GM21717 (cell line): Measurements from ENCODE around the gene FBXL15.

Experiments used
- ATAC-seq: cut with Tn5 transposase; IDR thresholded peaks from one replicate; pipeline ENCODE4 v1.9.1; 2021; ENCODE audit warnings: mild to moderate bottlenecking, moderate library complexity; ENCODE audit not compliant: unreplicated experiment

Gene FBXL15

DNA sequence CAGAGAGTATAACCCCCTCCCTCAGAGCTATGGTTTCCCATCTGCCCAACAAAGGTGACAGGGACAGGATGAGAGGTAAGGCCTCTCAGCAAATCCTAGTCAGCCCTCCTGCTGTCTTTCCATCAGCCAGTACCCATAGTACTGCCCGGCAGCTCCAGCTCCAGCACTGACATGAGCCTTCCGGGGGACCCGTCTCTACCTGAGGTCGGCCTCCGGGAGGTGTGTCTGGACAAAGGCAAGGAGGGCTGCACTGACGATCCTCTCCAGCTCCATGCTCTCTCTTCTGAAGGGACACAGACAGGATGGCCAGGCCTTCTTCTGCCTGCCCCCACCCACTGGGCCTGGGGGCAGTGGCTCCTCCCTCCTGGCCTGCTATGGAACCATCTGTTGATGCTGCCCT, 4.3 kb downstream of the FBXL15 start:
- no peak for ATAC-seq

DNA sequence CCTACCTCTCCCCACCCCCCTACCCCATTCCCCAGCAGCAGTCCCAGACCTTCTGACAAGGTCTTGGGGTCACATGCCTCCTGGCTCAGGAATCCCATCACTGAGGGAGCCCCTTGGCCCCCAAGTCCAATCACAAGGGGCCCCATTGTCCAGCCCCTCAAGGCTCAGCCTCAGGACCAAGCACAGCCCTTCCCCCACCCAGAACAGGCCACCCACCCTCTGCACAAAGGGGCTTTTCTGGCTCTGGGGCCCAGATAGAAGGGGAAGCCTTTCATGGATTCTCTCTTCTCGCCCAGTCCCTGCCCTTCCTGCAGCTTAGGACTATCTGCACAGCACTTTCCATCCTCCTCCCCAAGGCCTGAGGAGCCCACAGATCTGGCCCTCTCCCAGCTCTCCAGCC, 4.8 kb downstream of the FBXL15 start:
- no peak for ATAC-seq

DNA sequence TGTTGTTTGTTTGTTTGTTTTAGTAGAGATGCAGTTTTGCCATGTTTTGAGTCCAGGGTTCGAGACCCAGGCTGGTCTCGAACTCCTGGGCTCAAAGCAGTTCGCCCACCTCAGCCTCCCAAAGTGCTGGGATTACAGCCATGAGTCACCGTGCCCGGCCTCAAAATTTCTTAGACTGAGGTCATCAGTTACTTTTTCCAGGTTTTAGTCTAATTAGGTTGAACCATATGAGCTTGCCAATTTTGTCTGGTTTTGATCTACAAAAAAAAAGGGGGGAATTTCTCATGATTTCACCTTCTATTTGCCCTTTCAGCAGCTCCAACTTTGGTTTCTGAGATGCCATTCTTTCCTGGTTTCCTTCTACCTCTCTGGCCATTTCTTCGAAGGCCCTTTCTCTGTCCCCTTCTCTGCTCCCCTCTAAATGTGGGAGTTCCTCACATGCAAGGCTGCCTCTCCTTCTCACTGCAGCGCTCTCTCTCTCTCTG, 6.2 kb downstream of the FBXL15 start:
- ATAC-seq, result no peak

DNA sequence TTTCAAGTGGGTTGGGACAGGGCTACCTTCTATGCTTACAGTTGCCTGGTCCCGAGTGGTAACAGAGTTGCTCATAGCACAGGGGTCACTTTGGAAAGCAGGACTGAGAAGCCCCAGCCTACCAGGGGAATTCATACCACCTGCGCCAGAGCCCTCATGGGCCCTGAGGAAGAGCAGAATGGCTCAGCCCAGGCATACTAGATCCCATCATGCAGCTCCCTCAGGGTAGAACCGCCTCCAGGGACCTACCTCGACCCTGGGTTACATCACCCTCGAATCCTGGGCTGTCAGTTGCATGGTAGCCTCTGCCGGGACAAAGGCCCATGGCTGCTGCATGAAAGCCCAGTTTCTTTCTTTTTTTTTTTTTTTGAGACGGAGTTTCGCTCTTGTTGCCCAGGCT, 8.8 kb downstream of the FBXL15 start:
- ATAC-seq, result no peak

DNA sequence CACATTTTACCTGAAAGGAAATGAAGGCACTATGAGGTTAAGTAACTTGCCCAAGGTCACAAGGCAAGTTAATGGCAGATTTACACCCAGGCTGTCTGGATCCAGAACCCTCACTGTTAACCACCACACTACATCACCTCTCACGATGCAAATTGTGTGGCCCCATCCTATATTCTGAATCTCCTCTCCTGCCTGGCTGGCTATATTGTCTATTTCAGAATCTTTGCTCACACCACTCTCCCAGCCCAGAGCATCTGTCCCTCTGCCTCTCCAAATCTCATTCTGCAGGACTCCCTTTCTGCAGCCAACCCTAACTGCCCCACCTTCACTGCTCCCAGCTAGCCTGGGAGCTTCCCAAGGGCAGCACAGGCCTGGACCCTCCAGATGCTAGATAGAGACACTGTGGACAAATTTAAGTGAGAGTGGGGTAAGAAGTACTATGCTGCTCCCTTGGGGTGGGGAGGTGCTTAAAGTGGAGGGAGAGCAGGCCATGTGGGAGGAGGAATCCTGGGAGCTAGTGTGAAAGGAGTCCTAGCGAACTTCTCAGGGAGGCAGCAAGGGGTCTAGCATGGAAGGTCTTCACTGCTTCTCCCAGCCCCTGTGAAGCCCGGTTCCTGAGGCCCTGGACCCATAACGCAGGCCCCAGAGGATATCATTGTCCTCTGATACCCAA, 11.0 kb downstream of the FBXL15 start:
- no peak for ATAC-seq

DNA sequence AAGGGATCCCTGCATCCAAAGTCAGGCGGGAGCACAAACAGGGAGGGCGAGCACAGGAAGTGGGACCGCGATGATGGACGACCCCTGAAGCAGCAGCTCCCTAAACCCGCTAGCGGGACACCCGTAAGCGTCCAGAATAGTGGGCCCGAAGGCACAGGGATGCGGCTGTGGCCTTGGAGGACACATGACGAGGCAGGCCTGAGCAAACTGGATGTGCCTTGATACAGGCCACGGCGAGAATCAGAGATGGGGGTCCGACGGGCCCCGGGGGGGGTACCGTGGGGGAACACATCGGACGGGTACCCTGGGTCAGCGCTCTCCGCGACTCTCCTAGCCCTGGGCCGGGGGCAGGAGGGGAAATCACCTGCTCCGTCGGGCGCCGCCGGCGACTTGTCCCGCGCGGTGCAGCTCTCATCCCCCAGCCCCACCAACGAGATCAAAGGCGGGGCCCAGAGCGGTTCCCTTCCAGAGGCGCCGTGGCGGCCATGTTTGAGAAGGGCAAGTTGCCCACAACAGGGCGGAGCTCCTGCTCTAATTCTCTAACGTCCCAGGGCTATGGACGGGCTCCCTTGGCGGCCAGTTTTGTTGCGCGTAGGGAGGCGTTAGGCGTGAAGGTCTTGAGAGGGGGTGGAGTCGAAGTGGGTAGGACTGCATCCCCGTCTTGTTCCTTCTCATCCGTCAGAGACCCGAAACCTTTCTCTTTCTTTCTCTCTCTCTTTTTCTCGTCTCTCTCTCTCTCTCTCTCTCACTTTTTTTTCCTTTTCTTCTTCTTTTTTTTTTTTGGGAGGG, 11.7 kb downstream of the FBXL15 start, which contains the start of gene CUEDC2:
Gene CUEDC2, minus strand, starts transcription at position 413 of the 789 bp plus-strand sequence. CDS start 7,386 bp downstream, outside the sequence.
- ATAC-seq, result peak; percentile 77

DNA sequence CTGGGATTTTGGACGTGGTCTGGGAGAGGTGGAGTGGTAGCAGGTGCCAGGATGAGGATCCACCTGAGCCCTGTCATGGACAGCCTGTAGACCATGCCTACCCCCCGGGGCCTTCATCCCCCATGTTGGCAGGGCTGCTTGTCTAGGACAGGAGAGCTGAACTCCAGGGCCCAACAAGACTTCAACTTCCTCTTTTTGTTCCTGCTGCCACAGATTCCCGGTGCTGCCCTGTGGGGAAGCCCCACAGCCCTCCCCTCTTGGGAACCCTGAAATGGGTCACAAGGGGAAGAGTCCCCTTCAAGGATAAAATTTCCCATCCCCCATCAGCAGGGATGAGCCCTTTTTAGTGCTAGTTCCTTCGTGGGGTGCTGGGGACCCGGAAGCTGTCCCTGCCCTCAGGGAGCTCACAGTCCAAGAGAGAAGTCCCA, 13.0 kb downstream of the FBXL15 start:
- ATAC-seq, result no peak

DNA sequence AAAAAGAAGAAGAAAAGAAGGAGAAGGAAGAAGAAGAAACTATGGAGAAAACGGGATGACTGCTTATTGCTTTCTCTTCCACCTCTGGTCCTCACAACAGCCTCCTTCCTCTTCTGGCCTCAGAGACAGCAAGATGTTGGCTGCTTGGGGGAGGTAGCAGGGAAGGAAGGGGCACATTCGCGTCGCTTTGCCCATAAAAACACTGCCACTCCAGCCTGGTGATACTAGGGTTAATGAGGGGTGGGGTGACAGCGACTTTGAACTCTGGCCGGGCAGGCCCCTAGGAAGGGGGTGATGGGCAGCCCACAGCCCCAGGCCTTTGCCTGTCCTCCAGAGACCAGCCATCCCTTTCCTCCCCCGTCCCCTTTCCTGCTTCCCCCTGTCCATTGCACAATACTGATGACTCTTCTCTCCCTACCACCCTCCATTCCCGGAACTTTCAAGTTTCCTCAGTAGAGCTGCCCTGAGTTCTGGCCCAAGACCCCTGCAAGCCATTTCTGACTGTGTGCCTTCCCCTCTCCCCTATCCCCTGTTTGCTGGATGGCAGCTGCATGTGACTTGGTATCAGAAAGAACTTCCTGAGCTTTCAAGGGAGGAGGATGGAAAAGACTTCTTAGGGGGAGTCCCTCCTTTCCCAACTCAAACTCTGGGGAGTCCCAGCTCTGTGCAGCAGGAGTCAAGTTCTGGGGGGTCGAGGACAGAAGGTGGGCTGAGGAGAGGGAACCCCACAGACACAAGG, 13.9 kb downstream of the FBXL15 start:
- ATAC-seq, result no peak

DNA sequence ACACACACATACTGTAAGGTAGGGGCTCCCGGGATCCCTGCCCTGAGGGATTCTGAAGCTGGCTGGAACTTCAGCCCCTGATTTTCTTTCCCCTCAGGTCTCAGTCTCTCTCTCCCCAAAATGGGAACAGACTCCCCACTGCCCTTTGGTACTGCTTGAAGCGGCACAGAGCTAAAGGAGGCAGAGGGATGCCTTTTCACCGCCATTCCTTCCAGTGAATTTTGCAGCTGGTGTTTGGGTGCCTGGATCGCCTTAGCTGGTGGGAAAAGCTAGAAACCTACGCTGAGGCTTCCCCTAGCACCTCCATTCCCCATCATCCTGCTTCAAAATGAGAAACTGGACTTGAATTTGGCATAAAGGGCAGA, 14.5 kb downstream of the FBXL15 start:
- no peak for ATAC-seq

DNA sequence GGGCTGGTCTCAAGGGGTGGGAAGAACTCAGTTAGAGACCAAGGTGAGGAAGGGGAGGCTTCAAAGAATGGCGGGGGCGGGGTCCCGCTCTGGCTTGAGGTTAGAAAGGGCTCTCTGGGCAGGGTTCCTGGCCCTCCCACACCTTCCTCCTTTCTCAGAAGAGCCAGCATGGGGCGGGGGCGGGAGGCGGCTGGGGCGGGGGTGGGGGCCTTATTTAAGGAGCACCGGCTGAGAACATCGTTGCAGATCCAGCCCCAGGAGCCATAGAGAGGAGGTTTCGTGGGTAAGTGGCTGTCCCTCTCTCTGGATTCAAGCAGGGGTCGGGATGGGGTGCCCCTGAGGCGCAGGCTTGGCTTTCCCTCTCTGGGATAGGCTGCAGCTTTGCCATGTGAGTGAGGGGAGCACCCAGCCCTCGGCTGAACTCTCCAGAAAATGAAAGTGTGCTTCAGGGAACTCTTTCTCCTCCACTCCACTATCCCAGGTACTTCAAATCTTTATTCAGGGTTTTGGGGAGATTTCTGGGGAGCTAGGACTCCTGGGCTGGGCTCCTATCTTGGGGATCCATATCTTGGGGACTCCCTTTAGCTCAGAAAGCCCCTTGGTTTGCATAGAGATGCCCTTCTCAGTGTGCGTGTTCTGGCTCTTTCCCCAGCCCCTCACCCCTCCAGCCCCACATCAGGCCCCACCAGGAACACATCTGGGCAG, 15.0 kb downstream of the FBXL15 start:
- ATAC-seq, result no peak

DNA sequence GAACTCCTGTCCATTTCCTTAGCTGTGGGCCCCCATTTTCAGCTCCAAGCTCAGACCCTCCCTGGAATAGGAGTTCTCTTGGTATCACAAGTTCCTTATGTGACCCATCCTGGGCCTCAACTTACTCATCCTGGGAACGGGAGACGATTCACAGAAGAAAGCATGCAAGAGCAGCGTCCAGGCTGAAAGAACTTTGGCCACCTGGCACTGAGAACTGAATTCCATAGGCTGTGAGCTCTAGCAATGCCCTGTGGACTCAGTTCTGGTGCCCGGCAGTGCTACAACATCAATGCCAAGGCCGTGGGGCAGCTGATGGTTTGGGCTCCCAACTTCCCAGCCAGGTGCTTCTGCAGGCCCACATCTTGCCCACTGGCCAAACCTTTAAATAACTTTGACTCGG, 15.7 kb downstream of the FBXL15 start:
- no peak for ATAC-seq

DNA sequence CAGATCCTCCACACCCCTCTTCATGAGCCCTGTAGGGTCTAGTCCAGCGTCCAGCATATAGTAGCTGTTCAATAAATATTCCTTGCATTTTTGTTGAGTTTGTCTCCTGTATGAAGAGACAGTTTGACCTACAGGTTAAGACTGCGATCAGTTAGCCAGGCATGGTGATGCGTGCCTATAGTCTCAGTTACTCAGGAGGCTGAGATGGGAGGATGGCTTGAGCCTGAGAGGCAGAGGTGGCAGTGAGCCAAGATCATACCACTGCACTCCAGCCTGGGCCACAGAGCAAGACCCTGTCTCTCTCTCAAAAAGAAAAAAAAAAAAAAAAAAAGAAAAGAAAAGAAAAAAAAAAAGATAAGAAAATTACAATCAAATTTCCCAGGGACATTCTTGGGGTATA, 16.9 kb downstream of the FBXL15 start:
- ATAC-seq, result no peak

DNA sequence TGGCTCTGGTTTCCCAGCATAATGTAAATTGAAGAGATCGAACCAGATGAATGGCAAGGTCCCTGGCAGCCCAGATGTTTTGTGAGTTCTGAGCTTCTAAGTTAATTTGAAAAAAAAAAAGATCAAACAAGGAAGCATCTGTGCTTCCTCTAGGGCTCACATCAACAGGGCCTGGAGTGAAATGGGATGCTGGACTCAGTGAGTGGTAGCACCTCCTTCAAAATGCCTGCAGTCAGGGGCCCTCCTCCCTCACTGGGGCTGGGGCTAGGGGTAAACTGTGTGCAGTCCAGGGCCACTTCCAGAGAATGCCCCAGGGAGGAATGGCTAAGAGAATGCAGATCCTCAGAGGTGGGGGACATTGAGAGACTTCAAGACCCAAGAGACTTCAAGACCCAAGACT, 17.7 kb downstream of the FBXL15 start:
- no peak for ATAC-seq

DNA sequence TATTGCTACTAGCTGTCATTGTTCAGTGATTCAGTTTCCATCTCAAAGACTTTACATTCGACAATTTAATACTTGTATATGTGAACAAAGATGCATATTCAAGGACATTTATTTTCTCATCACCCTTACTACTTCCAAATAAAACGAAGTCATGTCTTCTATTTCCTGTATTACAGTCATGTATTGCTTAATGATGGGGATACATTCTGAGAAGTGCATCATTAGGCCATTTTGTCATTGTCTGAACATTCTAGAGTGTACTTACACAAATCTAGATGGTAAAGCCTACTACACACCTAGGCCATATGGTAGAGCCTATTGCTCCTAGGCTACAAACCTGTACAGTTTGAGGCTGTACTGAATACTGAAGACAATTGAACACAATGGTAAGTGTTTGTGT, 24.2 kb downstream of the FBXL15 start:
- no peak for ATAC-seq

DNA sequence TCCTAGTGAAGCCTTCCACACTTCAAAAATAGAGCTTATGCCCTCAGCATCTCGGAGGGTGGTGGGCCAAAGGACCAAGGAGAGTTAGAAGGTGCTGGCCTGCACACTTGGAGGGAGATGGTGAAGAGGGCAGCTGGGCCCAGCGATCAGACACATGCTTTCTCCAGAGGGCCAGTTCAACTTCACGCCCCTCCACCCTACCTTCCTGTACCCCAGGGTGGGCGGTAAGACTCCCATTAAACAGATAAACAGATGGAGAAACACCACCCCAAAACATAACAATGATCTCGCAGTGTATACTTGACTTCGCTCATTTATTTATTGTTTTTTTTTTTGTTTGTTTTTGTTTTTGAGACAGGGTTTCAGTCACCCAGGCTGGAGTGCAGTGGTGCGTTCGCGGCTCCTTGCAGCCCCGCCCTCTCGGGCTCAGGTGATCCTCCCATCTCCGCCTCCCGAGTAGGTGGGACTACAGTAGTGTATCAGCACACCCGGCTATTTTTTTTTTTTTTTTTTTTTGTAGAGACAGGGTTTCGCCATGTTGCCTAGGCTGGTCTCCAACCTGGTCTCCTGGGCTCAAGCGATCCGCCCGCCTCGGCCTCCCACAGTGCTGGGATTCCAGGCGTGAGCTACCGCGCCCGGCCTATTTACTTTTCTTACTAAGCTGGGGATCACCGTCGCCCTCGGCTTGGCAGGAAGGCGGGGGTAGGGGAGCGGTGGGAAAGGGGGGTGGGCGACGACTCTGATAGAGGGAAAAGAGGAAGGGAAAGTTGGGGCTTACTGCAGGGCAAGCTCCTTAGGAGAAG, 28.9 kb downstream of the FBXL15 start:
- peak; percentile 50 for ATAC-seq

DNA sequence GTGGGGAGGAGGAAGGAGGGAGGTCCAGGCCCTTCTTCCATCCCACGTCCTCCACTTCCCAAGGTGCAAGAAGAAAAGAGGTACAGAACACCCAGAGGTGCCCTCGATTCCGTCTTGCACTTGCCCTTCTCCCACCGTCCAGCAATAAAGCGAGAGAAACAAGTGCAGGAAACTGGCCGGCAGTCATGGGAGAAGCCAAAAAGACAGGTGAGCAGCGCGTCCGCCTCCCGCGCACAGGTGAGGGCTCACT, 29.4 kb downstream of the FBXL15 start:
- ATAC-seq, result no peak

DNA sequence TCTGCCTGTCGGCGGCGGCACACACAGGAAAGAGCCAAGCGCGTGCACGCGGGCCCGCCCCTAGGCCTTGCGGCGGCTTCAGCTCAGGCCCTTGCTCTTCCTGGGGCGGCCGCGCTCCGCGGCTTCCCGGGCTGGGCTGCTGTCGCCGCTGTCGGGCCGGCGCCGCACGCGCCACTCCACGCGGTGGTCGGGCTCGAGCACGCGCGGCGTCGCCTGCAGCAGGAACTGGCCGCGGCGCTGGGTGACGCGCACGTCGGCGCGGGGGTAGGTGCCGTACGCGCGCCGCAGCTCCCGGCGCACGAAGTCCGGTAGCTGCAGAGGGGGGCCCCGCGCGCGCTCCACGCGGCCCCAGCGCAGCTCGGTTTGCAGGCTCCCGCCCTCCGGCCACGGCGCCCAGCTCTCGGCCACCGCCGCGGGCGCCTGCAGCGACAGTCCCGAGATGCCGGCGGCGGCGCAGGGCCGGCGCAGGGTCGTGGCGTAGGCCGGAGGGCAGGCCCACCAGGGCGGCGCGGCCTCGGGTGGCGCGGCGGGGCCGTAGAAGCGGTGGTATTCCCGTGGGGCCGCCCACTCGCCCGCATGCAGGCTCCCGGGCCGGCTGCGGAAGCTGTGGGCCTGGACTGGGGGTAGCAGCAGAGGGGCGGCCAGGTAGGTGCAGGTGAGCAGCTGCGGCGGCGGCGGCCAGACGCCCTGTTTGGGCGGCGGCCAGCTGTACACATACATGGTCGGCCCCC, 29.9 kb downstream of the FBXL15 start:
- peak; percentile 62 for ATAC-seq

DNA sequence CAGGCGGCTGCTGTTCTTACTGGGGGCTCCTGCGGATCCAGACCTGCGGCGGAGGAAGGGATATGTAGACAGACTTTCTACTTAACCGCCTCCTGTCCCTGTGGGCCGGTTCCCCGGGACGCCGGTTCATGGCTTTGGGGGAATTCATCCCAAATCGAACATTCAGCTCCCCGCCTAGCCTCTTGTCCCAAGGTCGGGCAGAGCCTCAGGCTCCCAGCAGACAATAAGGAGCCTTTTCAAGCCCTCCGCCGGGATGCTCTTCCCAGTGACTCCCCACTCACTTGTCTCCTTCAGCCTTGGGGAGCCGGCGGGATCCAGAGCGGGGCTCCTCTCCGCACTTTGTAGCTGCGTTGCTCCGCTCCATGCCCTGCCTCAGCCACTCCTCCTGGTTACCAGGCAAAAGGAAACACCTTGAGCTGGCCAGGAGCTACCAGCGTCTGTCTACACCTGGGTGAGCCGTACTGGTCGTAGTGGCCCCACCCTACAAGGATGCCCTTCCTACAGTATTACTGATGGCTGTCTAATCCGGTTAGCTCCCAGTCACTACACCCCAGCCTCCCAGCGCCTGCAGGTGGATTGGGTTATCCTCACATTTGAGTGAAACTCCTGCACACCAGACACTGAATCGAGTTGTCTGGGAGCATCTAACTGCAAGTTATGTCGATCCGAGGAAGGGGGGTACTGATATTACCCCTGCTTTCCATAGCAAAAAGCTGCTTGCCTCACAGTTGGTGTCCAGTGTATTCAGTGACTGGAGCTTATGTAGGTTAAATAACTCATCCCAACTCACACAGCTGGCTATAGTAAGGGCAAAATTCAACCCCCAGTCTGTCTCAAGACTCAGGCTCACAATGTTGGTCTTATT, 30.7 kb downstream of the FBXL15 start, which contains the start of gene C10orf95:
Gene C10orf95, minus strand, starts transcription at position 439 of the 865 bp plus-strand sequence. CDS start 450 bp downstream, outside the sequence.
- no peak for ATAC-seq
